OCI-LY7 (cell line): Measurements from ENCODE around the gene ZNF775. TPM values are rescaled to one million over a fixed set of nuclear protein-coding genes. Genes with fewer than 3 reads are reported as not detected.

Experiments used
- BruUV-seq: library from RNA; stranded (reverse); fragments of 400-500 nt; replicated peaks from 2 replicates; lab custom pipeline; 2021; lab: Mats Ljungman, UMichigan
- CTCF ChIA-PET: fragments of 300-600 bp; sonication (Branson Sonifier 250); formaldehyde crosslinking; loops from one replicate; lab custom pipeline; 2022; ENCODE audit warnings: antibody characterized with exemption; ENCODE audit not compliant: unreplicated experiment; lab: Charles Lee
- POLR2A ChIA-PET: fragments of 300-600 bp; sonication (Branson Sonifier 250); formaldehyde crosslinking; loops from one replicate; lab custom pipeline; 2022; ENCODE audit warnings: antibody characterized with exemption; lab: Charles Lee
- DNase-seq: peaks from one replicate; pipeline ENCODE4 v3.0.0-alpha.2; 2015; ENCODE audit warnings: low spot score
- H2AFZ ChIP-seq: fragments of 200-600 bp; sonication (generic), shearing (Covaris generic); 2 replicates; pipeline ENCODE4 v1.6.1; 2014; ENCODE audit warnings: mild to moderate bottlenecking, antibody characterized with exemption, low read length, moderate library complexity
- H3K27ac ChIP-seq: fragments of 200-600 bp; sonication (generic); 2 replicates; pipeline ENCODE4 v1.5.1; 2014; ENCODE audit warnings: mixed run types, low read depth, mild to moderate bottlenecking, moderate library complexity, low read length, inconsistent platforms; ENCODE audit not compliant: poor library complexity, severe bottlenecking
- H3K36me3 ChIP-seq: fragments of 200-600 bp; sonication (generic); 2 replicates; pipeline ENCODE4 v1.6.1; 2014; ENCODE audit warnings: mild to moderate bottlenecking, antibody characterized with exemption, low read length, moderate library complexity, mixed read lengths; ENCODE audit not compliant: insufficient read depth
- H3K4me1 ChIP-seq: fragments of 200-600 bp; sonication (generic); 2 replicates; pipeline ENCODE4 v1.5.1; 2014; ENCODE audit warnings: mild to moderate bottlenecking, low read length; ENCODE audit not compliant: insufficient read depth, poor library complexity, severe bottlenecking
- H3K4me2 ChIP-seq: fragments of 200-600 bp; sonication (generic); 2 replicates; pipeline ENCODE4 v1.6.1; 2014; ENCODE audit warnings: mild to moderate bottlenecking, low read length
- H3K4me3 ChIP-seq: fragments of 200-600 bp; sonication (generic); 2 replicates; pipeline ENCODE4 v1.5.1; 2014; ENCODE audit warnings: mild to moderate bottlenecking, low read depth, low read length; ENCODE audit not compliant: poor library complexity, severe bottlenecking
- H3K79me2 ChIP-seq: fragments of 200-600 bp; sonication (generic); 2 replicates; pipeline ENCODE4 v1.6.1; 2016; ENCODE audit warnings: low read depth, mild to moderate bottlenecking, low read length, moderate library complexity, mixed read lengths; ENCODE audit not compliant: insufficient read depth
- H3K9me2 ChIP-seq: fragments of 200-600 bp; sonication (generic); 2 replicates; pipeline ENCODE4 v1.6.1; 2016; ENCODE audit warnings: mild to moderate bottlenecking, low read length, mixed read lengths; ENCODE audit not compliant: insufficient read depth
- H3K9me3 ChIP-seq: fragments of 200-600 bp; sonication (generic); 2 replicates; pipeline ENCODE4 v1.6.1; 2014; ENCODE audit warnings: mild to moderate bottlenecking, mixed run types, low read length, mixed read lengths
- H4K20me1 ChIP-seq: fragments of 200-600 bp; sonication (generic); 2 replicates; pipeline ENCODE4 v1.6.1; 2014; ENCODE audit warnings: mild to moderate bottlenecking, antibody characterized with exemption, low read length, moderate library complexity, mixed read lengths; ENCODE audit not compliant: insufficient read depth
- EZH2phosphoT487 ChIP-seq: fragments of 200-600 bp; sonication (generic); IDR thresholded peaks from 2 replicates; pipeline ENCODE4 v1.6.1; 2018; ENCODE audit warnings: low read depth, borderline replicate concordance, mild to moderate bottlenecking, mixed run types, antibody characterized with exemption, low read length, moderate library complexity, mixed read lengths
- intact Hi-C: fragments of 100-400 bp; cut with micrococcal nuclease; formaldehyde crosslinking; loops from one replicate; pipeline ENCODE4 v1.10.0; 2022; ENCODE audit not compliant: unreplicated experiment
- total RNA-seq, 2 experiments: library from RNA; depleted of rRNA in 1 of 2; stranded (reverse); fragments of >200 nt in 1 of 2; shearing (Covaris generic) in 1 of 2; gene quantifications; 2 replicates each; pipeline ENCODE4 v1.2.3, GENCODE V29; 2014 to 2022
- TF ChIP-seq, protein P1 (sequence below): fragments of 200-600 bp; sonication (generic); conservative IDR thresholded peaks from 2 replicates; pipeline ENCODE4 v1.5.1; 2014; ENCODE audit warnings: mild to moderate bottlenecking, antibody characterized with exemption, low read length, moderate library complexity, mixed read lengths

ZNF775 gene
- total RNA-seq, 2 experiments from 2014 or later = 4.7 to 6.5 TPM

DNA sequence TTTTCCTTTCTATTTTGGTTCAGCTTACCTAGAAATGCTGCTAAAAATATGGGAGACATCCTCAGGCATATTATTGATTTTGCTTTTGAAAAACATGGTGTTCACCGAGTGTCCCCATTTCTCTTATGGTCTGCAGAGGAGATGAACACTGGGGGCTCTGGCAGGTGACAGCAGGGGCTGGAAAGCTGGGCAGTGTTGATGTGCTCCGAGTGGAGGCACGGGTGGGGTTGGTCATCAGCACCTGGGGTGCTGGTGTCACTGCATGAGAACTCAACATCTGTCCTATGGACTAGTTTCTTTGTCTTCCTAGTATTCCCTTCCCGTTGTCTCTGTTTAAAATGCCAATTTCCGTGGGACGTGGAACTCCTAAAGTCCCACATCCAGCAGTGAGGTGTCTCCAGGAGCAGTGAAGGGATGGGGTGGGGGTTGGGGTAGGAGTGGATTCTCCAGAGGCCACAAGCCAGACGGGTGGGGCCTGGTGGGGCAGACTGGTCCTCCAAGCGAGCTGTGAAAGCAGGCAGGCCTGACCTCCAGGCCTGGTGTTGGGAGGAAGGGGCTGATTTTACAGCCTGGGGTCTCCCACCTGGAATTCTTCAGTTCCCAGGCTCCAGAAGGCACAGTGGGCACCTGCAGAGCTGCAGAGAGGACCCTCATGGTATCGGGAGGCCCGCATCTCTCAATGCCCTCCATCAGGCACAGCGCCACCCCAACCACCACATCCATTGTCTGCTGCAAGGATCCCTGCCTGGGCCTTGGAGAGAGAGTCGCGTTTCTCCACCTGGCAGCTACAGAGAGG, 24.4 kb downstream of the ZNF775 start:
- peaks cover 4% of the 10 kb centered on the region for H3K36me3 ChIP-seq
- peak overlapping the region; percentile 80 for H3K4me3 ChIP-seq
- ChIA-PET CTCF (interaction anchor here (0.9 kb wide), 1 partner anchor 20 kb away, joined by 5 read pairs; no protein-coding TSS in a partner anchor), POLR2A (interaction anchor here (0.5 to 3.2 kb wide), 4 partner anchors 23 to 1109 kb away, joined by 3 to 20 read pairs (median 10); partner anchors contain the start of gene REPIN1)
- BruUV-seq = no TSS peak
- no peak overlapping the region for H3K27ac ChIP-seq
- intact Hi-C loops = no loop called here
- no peaks in the 10 kb centered on the region for H4K20me1 ChIP-seq
- no peak for TF ChIP-seq EZH2phosphoT487
- TF ChIP-seq, protein P1, sequence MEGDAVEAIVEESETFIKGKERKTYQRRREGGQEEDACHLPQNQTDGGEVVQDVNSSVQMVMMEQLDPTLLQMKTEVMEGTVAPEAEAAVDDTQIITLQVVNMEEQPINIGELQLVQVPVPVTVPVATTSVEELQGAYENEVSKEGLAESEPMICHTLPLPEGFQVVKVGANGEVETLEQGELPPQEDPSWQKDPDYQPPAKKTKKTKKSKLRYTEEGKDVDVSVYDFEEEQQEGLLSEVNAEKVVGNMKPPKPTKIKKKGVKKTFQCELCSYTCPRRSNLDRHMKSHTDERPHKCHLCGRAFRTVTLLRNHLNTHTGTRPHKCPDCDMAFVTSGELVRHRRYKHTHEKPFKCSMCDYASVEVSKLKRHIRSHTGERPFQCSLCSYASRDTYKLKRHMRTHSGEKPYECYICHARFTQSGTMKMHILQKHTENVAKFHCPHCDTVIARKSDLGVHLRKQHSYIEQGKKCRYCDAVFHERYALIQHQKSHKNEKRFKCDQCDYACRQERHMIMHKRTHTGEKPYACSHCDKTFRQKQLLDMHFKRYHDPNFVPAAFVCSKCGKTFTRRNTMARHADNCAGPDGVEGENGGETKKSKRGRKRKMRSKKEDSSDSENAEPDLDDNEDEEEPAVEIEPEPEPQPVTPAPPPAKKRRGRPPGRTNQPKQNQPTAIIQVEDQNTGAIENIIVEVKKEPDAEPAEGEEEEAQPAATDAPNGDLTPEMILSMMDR = no peak
- no peaks in the 10 kb centered on the region for H3K9me3 ChIP-seq
- H3K79me2 ChIP-seq = no peaks in the 10 kb centered on the region; the same call in 1 of the 2 replicates
- no peak for DNase-seq
- peaks cover 40% of the 10 kb centered on the region for H3K4me1 ChIP-seq
- H3K9me2 ChIP-seq = no peaks in the 10 kb centered on the region
- peak overlapping the region; percentile 96; the same call in 1 of the 2 replicates for H3K4me2 ChIP-seq
- H2AFZ ChIP-seq = peak overlapping the region; percentile 74; the same call in 1 of the 2 replicates

DNA sequence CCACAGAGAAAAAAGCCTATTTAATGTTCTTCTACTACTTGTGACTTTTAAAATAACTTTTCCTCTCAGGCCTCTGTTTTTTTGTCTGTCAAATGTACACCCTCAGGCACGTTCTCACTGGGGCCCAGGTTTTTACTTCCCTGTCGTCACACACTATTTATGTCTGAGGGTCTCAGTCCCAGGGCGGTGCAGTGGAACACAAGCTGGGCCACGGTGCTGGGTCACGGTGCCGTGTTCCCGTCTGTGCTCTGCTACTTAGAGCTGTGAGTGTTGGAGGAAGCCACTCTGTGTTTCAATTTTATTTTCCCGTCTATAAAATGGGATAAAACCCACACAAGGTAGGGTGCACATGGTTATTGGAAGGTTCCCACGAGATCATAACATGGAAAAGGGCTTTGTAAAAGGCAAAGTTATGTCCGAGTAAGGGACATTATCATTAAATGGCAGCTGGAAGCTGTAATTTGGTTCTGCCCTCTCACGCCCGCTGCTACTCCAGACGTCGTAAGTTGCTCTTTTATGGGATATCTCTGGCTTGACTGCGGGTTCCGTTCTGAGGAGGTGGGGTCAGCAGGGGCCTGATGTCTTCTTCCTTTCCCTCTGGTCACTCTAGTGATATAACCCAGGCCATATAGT, 25.2 kb downstream of the ZNF775 start:
- H3K27ac ChIP-seq = peak overlapping the region; percentile 89
- H3K4me3 ChIP-seq = peak overlapping the region; percentile 80
- ChIA-PET CTCF (interaction anchor here (0.9 kb wide), 1 partner anchor 21 kb away, joined by 5 read pairs; no protein-coding TSS in a partner anchor), POLR2A (interaction anchor here (1.2 to 3.2 kb wide), 3 partner anchors 24 to 35 kb away, joined by 4 to 20 read pairs (median 16); partner anchors contain the start of gene REPIN1)
- H3K4me1 ChIP-seq = peaks cover 40% of the 10 kb centered on the region
- TF ChIP-seq EZH2phosphoT487 = no peak
- TF ChIP-seq, protein P1 = 0 out of 2 replicates have a peak, but pooled peaks have one; percentile 25
- H2AFZ ChIP-seq = peak overlapping the region; percentile 74; the same call in 1 of the 2 replicates
- peak overlapping the region; percentile 96 for H3K4me2 ChIP-seq
- intact Hi-C loops = no loop called here
- peaks cover 5% of the 10 kb centered on the region for H3K36me3 ChIP-seq
- H4K20me1 ChIP-seq = no peaks in the 10 kb centered on the region
- H3K79me2 ChIP-seq = no peaks in the 10 kb centered on the region; the same call in 1 of the 2 replicates
- peak; percentile 18 for DNase-seq
- no peaks in the 10 kb centered on the region for H3K9me2 ChIP-seq
- BruUV-seq = TSS peak; percentile 67
- no peaks in the 10 kb centered on the region for H3K9me3 ChIP-seq
